ENCODE measurements around the gene ILKAP.

The ILKAP gene

DNA sequence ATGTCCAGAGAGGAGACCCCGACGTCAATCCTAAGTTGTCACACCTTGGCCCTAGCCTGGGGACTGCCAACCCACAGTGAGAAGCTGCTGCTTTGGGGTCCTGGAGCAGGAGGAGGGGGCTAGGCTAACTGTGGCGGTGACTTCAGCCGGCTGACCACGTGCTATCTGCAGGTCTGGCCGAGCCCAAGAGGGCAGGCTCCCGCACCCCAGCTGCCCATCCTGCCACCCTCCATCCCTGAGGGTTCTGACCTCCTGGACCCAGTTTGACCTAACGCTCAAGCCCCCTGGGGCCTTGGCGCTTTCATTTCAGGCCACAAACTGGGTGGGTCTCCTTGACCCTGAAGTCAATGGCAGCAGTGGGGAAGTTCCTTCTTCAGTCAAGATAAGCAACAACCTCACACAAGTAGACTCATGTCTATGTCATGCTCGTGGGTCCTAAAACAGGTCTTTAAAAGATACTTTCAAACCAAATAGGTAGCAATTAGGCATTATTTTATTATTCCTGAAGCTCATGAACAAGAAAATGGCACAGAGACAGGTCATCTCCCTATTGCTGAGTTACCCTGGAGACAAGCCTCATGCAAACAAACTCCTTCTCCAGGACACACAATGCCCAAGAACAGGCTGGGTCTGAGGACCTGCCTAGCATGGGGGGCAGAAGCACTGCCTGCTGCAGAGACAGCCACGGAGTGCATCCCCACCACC lies 34.1 kb upstream of the ILKAP start:
- no peak for DNase-seq

DNA sequence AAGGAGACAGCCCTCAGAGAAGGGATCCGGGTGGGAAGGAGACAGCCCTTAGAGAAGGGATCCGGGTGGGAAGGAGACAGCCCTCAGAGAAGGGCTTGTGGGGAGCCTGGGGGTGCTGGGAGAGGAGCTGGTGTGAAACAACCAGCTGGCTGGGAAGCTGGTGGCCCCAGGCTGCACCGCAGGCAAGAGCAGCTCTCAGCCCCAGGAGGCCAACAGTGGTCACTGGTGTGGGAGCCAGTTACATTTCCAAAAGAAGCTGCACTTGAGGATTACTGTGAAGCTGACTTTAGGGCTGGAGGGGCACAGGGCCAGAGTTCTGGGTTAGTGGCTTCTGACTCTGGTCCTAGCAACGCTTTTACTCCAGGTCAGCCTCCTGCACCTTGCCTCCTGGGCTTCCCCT lies 33.1 kb upstream of the ILKAP start:
- no peak for DNase-seq

DNA sequence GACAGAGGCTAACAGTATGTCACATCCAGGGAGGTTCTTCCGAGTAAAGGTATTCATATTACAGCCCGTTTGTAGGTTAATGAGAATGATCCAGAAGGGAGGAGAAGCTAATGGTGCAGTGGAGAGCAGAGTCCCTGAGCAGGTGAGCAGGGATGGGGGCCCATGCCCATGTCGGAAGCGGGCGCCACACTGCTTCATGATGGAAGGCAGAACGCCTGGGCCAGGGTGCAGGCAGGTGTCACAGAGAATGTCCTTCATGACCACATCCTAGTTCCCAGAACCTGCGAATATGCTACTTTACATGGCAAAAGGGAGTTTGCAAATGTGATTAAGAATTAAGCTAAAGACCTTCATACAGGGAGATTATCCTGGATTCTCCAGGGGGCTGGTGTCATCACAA lies 32.4 kb upstream of the ILKAP start:
- DNase-seq: no peak

DNA sequence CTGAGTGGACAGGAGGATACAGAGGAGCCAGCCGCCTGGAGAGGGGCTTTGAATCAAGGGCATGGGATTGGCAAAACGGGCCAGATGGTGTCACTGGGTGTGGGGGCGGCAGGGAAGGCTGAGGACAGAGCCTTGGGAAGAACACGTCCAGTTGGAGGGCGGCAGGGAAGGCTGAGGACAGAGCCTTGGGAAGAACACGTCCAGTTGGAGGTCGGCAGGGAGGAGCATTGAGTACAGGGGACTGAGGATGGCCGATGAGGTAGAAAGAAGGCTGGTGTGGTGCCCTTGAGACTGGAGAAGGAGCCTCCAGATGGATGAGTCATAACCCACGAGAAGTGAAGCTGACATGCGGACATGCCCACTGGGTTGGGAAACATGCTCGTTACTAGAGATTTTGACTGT lies 31.8 kb upstream of the ILKAP start:
- peak; percentile 31 for DNase-seq

DNA sequence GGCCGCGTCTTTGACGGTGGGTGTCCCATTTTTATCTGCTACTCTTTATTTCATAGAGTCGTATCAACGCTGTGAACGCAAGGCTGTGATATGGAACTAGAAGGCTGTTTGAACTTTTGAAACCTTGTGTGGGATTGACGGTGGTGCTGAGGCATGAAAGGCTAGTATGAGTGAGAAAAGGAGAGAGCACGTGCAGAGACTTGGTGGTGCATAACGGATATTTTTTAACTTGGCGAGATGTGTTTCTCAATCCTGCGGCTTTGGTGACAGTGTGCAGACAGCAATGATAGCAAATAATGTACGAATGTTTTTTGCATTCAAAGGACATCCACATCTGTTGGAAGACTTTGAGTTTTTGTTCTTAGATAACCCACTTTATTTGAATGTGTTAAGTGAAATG lies 30.1 kb upstream of the ILKAP start:
- no peak for DNase-seq

DNA sequence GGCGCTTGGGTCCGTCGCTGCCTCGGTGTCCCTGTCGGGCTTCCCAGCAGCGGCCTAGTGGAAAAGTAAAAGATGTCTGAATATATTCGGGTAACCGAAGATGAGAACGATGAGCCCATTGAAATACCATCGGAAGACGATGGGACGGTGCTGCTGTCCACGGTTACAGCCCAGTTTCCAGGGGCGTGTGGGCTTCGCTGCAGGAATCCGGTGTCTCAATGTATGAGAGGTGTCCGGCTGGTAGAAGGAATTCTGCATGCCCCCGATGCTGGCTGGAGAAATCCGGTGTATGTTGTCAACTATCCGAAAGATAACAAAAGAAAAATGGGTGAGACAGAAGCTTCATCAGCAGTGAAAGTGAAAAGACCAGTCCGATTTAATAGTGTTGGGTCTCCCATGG lies 28.3 kb upstream of the ILKAP start:
- DNase-seq: no peak

DNA sequence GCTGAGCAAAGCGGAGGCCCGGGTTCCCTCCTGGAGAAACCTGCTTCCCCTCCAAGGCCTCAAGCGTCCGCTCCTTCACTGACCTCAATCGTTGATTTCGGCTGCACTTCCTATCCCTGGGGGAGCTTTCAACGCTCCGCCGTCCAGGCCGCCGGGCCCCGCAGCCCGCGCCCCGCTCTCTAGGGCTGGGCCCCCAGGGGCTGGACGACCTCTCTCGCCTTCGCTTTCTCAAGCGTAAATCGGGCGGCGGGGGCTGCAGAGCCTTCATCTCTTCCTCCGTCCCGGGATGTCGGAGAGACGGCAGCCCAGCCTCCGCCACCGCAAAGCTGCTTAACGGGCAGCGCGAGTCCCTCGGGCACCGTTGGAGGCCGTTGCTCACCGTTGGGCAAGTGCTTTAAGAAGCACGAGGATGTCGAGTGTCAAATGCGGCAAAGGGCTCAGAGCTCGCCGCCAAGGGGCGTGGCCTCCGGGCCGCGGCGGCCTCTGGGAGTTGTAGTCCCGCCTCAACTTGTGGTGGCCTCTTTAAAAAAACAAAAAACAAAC lies 27.8 kb upstream of the ILKAP start:
- peak; percentile 50 for DNase-seq

DNA sequence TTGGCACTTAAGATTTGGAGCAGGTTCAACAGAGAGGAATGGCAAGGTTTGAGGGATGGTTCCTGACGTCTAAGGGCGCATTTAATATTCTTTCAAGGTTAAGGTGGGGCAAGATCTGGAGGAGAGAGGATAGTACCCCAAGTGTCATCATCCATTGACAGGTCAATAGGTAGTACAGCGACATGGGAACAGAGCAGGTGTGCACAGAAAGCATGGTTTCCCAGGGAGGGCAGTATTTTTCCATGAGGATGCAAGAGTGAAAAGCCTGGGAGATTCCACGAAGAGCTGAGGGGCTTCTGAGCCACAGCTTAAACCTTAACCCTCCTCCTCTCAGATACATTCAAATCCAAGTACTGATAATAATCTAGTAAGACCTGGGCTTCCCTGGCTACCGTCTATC lies 27.2 kb upstream of the ILKAP start:
- no peak for DNase-seq

DNA sequence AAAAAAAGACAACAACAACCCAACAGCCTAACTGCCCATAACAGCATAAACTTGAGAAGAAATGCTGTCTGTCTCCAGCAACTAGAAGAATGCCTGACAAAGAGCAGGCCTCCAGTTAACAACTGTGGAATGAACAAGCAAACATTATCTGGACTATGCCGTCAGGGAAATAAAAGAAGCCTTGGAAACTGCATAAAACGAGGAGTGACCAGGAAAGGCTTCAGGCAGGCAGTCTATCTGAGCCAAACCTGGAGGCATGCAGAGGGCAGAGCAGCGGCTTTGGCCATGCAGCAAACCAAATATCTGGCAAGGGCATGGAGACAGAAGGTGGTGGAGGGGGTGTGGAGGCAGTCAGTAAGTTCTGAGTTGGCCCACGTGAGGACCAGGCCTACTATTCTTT lies 25.2 kb upstream of the ILKAP start:
- no peak for DNase-seq

DNA sequence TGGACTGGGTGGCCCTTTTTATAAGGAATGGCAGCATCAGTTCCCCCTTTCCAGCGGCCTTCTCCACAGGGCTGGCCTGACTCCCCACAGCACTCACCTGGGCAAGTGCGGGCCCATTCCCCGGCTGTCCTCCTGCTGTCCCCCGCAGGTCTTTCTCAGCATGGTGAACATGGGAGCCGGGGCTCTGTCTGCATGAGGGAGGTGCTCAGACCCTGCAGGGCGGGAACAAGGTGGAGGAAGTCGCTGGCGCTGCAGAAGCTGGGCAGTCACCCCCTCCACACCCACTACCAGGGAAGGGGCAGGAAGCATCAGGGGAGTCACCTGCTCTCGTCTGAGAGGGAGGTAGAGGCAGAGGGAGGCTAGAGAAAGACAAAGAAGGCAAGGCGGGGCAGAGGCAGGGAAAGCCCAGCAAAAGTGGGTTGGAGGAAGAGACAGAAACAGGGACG lies 24.1 kb upstream of the ILKAP start:
- no peak for DNase-seq

DNA sequence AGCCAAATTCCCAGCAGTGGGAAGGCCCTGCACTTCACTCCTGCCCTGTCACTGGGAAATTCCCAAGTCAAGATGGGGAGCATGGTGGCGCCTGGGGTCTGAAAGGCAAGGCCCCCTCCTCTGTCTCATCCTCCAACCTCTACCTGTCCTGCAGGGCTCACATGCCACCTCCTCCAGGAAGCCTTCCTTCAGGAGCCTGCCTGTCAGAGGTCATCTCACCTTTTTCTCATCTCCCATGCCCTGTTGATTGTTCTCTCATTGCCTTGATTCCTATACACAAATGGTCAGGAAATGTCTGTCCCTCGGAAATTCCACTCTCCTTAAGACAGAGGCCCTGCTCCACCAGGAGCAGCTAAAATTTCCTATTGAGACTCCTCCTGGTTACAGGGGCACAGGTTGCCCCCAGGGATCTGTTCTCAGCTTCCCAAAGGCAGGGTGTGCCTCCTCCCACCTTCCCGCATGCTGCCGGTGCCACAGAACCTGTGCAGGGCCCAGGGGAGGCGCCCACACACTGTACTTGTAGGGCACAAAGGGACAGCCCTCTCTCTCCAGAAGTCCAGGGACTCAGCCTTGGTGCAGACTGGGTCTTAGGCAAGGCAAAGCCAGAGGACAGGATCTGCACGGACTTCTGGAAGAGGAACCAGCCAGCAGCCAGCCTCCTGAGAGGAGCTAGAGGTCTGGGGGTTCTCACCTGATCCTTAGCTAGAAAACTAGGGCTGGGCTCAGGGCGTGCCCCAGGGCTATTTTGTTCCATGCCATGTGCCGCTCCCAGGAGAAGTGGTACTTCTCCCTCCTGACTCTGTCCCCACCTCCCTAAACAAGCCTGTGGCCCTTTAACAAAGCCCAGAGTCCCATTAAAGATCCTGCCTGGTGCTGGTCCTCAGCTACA lies 23.4 kb upstream of the ILKAP start:
- DNase-seq: no peak

DNA sequence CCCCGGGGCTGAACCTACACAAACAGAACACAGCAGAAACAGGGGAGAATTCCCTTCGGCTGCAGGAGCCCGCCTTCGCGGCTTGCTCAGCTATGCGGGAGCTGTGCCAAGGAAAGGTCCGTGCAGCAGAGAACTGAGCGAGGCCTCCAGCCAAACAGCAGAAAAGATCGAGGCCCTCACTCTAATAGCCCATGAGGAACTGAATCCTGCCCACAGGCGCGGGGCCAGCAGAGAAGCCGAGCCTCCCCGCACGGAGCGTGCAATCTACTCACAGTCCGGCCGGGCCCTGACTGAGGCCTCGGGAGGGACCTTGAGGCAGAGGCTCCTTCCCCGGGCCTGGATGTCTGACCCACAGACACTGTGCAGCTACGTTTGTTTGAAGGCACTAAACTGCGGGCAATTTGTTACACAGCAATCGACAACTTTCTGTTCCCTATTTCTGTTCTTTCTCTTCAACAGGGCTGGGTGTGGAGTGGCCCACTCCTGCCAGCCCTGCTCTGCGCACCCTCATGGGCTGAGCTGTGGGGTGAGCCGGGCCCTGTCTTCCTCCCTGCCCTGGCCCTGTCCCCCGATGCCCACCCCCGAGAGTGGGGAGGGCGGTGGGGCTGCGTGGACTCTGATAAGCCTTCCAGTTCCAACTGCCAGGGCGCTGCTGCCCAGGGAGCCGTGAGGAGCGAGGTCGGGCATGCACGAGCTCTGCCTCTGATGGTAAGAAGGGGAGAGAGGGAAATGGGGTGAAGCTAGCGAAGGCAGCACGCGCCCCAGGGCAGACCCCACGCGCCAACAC lies 22.6 kb upstream of the ILKAP start:
- peak; percentile 44 for DNase-seq

DNA sequence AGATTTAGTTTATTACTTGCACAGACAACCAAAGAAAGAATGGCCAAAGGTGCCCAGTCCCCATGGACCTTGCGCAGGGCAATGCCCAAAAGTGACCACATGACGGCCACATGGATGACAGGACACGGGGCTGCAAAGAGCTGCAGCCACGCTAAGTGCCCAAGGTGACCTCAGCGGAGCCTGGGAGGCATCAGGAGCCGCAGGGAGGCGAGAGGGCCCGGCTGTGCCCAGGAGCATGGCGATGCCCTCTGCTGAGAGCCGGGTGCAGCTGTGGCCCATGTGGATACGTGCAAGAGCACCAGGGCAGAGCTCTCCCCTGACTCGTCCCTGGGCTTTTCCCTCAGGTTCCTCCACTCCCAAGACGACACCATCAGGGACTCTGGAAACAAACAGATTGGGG lies 21.6 kb upstream of the ILKAP start:
- no peak for DNase-seq

DNA sequence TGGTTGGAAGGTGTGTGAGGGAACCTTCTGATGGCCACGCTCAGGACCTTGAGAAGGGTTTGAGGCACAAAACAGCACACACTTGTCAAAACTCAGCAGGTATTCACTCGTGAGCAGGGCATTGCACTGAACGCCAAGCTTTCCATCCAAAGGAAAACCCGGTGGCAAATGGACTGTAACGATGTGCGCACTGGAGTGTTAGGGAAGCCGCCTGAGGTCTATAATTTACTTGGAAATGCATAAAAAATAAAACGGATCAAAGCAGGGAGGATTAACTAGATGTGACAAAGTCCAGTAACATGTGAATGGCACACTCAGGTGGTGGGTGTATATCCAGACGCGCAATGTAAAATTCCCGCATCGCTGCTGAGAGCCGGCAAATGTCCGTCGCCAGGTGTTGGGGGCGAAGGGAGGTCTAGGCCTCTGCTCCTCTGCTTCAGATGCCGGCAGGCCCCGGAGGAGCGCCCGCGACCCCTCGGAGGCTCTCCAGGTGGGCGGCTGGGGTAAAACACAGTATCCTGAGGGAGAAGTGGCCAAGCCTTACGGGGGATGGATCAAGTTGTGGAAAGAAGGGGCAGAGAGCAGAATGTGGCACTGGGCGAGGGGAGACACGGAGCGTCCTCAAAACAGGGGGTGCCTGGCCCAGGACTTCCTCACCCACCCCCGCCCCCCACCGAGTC lies 21.0 kb upstream of the ILKAP start:
- DNase-seq: no peak

DNA sequence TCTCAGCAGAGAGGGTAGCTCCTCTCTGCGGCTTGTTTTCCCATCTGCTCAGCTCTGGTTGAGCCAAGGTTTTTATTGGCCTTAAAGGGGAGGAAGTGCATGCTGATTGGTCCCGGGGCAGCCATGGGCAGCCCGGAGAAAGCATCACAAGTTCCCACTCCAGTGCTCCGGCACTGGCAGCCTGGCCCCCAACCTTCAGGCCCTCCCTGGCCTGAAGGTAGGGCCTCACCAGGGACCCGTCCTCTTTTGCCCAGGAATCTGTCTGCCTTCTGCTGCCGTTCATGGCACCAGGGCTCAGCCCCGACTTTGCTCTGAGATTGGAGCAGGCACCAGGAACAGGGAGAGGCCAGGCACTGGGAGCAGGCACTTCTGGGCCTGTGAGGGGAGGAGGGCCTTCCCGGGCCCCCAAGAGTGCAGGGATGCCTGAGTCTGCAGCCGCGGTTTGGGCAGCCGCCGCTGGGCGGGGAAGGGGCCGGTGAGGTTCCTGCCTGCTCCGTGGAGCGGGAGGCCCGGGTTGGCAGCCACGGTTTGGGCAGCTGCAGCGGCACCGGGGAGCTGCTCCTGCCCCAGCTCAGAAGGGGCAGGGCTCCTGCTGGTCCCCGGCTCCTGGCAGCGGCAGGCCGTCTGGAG lies 17.5 kb upstream of the ILKAP start:
- peak; percentile 12 for DNase-seq

DNA sequence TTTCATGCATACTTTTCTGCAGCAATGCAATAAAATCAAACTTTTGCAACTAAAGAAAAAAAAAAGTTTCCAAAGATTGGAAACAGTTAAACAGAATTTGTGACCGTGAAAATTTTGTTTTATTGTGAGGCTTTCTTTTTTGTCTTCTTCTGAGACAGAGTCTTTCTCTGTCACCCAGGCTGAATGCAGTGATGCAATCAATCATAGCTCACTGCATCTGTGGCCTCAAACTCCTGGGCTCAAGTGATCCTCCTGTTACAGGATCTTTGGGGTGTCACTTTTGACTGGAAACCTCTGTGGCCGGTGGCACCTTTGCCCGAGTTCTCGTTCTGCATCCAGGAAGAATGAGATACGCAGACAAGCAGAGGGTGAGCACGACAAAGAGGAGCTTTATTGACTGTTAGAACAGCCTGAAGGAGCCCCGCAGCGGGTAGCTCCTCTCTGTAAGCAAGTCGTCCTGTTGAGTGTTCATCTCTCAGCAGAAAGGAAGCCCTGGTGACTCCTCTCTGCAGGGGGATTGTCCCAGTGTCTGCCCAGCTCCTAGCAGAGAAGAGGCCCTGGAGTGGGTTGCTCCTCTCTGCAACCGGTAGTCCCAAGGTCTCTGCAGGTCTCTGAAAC lies 16.9 kb upstream of the ILKAP start:
- DNase-seq: no peak

DNA sequence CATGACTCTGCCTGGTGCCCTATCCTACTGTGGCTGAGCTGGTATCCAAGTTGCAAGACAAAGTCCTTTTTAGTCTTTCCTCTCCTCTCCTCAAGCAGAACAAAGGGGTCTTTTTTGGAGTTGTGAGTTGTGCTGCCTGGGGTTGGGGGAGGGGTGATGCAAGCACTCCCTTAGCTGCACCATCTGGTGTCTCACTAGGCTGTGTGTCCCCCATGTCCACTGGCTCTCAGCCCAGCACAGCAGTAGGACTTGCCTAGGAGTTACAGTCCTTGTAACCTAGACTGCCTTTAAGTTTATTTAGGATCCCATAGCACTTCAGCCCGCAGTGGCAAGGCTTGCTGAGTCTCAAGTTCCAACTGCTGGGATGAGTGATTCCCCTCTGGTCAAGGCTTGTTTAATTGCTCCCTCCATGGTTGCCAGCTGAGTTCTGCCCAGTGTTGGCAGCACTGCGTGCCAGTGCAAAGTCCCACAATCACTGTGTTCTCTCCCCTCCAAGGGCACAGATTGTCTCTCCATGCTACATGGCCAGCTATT lies 13.2 kb upstream of the ILKAP start:
- no peak for DNase-seq

DNA sequence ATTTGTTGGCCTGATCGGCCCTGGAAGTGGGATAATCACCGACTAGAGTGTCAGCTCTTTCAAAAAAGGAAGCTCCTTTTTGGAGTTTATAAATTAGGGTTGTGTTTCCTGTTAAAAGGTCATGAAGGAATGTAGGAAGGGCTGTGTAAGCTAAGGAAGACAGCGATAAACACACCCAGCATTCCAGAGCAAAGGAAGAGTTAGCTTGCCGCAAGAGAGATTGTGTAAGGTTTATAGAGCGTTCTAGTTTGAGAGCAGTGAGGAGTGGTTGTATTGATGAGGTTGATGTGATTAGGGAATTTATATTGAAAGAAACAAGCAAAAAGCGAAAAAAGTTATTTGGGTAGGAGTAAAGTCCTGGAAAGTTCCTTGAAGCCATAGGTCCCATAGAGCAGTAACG lies 3.5 kb upstream of the ILKAP start:
- no peak for DNase-seq

DNA sequence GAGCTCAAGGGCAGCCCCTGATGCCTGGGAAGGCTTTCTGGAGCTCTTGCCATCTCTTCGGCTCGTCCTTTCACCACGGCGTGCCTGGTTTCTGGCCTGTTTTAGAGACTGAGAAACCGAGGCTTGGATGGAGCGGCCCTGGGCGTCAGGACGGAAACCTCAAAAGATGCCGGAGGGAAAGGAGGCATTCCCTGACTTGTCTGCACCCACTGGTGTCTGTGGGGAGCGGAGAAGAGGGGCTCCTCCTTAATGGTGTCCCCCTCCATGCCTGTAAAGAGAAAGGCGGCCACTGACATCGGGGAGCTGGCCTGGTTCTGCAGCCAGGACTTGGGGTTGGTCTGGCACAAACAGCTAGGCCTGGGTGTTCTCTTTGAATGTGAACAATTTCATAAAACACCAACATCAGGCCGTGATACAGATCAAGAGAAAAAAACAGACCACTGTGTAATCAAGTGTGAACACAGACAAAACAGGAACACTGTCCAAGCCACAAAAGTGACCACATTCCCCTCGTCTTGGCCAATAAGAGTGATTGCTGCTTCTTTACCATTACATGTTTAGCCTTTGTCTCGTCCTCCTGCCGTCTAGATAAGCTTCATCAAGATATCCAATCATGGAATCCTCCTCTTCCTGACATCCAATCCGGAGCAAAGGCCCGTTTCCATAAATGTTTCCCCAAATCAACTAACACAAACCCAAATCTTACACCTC lies 633 bp upstream of the ILKAP start:
- DNase-seq: no peak

DNA sequence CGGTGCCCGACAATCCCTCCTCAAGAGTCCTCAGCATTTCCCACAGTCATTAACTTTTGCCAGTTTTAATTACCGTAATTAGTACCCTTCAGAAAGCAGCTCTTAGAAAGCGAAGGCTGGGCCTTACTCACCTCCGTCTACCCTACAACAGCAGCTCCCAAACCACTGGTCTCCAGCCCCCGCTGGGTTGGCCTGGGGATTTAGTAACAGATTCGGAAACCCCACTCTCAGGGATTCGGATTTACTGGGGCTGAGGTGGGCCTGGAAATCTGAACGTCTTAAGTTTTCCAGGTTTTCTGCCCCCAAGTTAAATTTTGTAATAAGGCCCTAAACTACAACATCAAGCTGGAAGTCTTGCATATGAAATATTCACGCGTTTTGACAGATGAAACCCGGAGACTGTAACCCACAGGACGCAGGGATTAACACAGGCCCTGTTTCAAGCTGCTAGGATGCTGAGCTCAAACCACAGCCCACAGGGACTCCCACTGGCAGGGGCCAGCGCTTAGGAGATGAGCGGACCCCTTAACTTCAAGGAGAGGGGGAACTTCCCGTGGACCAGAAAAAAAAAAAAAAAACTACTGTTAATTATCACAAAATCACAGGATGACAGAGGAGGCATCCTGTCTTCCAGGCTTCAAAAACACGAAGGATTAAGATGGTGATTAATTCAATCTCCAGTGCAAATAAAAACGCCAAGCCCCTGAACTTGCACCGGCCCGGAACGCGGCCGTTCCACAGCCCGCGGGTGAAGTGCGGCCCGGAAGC lies 985 bp downstream of the ILKAP start:
- DNase-seq: peak; percentile 18
